Stimulated activated CD4-positive, alpha-beta T cell treated with anti-CD3 and anti-CD28 coated beads, Interleukin-2, amount 100 ng/mL, for 48 hours (primary cell): ENCODE measurements around the gene ATP10B.
"Not testable (repeated sequence)": the region's sequence is repeated elsewhere in the genome, so short reads cannot be mapped to it uniquely, and the experiment has no call there.

ENCODE experiments used
- DNase-seq, 2 donors: peaks; one replicate each; pipeline ENCODE4 v3.0.0-alpha.2; 2020

Gene ATP10B

GRCh38 chr5:160852049-160852448 is at the start of gene ATP10B:
TSS of gene ATP10B (minus strand) at chr5:160852211. CDS start at chr5:160688074, 164,137 bp downstream.
- DNase-seq, result no peak

- no peak for DNase-seq
Observed at GRCh38 chr5:160901656-160902055, 49.6 kb upstream of the ATP10B start.

GRCh38 chr5:160899735-160900134 is 47.7 kb upstream of the ATP10B start:
- no peak for DNase-seq

- DNase-seq, result not testable (repeated sequence)
Observed at GRCh38 chr5:160893180-160893964, 41.4 kb upstream of the ATP10B start.

- no peak for DNase-seq
Observed at GRCh38 chr5:160887780-160888179, 35.8 kb upstream of the ATP10B start.

- DNase-seq, result not testable (repeated sequence)
Observed at GRCh38 chr5:160873560-160874200, 21.7 kb upstream of the ATP10B start.

GRCh38 chr5:160869989-160870521 is 18.0 kb upstream of the ATP10B start:
- DNase-seq, result no peak

- no peak for DNase-seq
Observed at GRCh38 chr5:160867976-160868375, 16.0 kb upstream of the ATP10B start.

GRCh38 chr5:160851451-160851850 is 560 bp downstream of the ATP10B start:
- DNase-seq, result no peak

GRCh38 chr5:160850421-160850820 is 1.6 kb downstream of the ATP10B start:
- DNase-seq, result no peak

GRCh38 chr5:160847526-160848085 is 4.4 kb downstream of the ATP10B start:
- no peak for DNase-seq

GRCh38 chr5:160846642-160847041 is 5.4 kb downstream of the ATP10B start:
- no peak for DNase-seq

GRCh38 chr5:160844177-160844576 is 7.8 kb downstream of the ATP10B start:
- DNase-seq, result no peak

- no peak for DNase-seq
Observed at GRCh38 chr5:160843240-160843639, 8.8 kb downstream of the ATP10B start.

- DNase-seq, result no peak
Observed at GRCh38 chr5:160837749-160838593, 14.0 kb downstream of the ATP10B start.

GRCh38 chr5:160837211-160837610 is 14.8 kb downstream of the ATP10B start:
- DNase-seq, result no peak

GRCh38 chr5:160835818-160836528 is 16.0 kb downstream of the ATP10B start:
- DNase-seq, result no peak

- DNase-seq, result no peak
Observed at GRCh38 chr5:160835376-160835775, 16.6 kb downstream of the ATP10B start.

- DNase-seq, result no peak
Observed at GRCh38 chr5:160833806-160834205, 18.2 kb downstream of the ATP10B start.

- no peak for DNase-seq
Observed at GRCh38 chr5:160831801-160832200, 20.2 kb downstream of the ATP10B start.

GRCh38 chr5:160824301-160825001 is 27.6 kb downstream of the ATP10B start:
- DNase-seq, result no peak
